ENCODE results near the gene ADAD2.
A peak's percentile ranks its signal among the peaks of the same experiment; 100 is the strongest.
"Not testable (repeated sequence)": the region's sequence is repeated elsewhere in the genome, so short reads cannot be mapped to it uniquely, and the experiment has no call there.

ADAD2 gene

DNA sequence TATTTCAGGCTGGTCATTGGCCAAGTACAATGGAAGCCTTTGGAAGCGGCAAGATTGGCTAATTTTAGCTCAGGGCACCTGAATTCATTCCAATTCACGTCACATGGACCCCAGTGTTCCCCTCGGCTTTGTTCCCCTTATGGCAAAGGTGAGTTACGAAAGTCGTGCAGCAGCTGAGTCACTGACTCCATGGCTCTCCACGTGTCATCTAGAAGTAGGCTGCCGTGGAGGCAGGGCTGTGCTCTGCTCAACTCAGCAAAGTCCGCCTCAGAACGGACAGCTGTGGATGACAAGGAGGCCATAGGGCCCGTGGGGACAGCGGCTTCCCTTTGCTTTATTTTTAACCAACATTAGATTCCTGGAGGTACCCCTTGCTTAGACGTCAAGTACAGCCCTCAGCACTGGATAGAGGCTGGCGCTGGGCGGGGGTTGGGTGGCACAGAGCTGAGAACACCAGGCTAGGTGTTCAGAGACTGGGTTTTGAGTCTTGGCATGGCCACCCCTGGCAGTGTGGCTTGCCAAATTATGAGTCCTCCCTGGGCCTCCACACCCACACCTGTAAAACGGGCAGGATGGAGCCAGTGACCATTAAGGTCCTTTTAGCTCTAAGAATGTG lies 23.6 kb downstream of the ADAD2 start:
- FAIRE-seq = no peak
- TF ChIP-seq POLR2A (IDR thresholded peaks at IDR 0.05; ENCODE audit: low read depth, low read length) = no peak
- DNase-seq (ENCODE audit: insufficient read length, low spot score) = no peak

DNA sequence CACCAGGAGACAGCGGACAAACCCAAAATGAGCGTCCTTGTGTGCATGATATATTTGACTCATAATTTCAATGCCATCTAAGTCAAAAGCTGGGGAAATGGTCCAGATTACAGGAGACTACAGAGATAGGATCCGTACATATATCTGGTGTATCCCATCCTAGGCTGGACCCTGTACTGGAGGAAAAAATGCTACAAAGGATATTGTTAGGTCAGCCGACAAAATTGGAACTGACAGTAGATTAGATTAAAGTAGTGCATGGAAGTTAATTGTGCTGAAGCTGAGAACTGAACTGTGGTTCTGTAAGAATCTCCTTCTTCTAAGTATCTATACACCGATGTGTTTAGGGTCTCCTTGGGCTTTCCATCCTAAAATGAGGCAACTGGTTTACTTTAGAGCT lies 24.6 kb downstream of the ADAD2 start:
- no peak for FAIRE-seq
- TF ChIP-seq POLR2A (IDR thresholded peaks at IDR 0.05; ENCODE audit: low read depth, low read length) = no peak
- no peak for DNase-seq (ENCODE audit: insufficient read length, low spot score)

DNA sequence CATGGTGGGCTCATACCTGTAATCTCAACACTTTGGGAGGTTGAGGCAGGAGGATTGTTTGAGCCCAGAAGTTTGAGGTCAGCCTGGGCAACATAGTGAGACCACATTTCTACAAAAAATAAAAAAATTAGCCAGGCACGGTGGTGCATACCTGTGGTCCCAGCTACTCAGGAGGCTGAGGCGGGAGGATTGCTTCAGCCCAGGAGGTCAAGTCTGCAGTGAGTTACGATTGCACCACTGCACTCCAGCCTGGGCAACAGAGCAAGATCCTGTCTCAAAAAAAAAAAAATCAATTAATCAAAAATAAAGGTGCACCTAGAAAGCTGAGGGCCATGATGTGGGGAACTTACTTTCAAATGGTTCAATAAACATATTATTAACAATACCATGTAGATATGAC lies 25.2 kb downstream of the ADAD2 start:
- not testable (repeated sequence) for DNase-seq (ENCODE audit: insufficient read length, low spot score); FAIRE-seq

DNA sequence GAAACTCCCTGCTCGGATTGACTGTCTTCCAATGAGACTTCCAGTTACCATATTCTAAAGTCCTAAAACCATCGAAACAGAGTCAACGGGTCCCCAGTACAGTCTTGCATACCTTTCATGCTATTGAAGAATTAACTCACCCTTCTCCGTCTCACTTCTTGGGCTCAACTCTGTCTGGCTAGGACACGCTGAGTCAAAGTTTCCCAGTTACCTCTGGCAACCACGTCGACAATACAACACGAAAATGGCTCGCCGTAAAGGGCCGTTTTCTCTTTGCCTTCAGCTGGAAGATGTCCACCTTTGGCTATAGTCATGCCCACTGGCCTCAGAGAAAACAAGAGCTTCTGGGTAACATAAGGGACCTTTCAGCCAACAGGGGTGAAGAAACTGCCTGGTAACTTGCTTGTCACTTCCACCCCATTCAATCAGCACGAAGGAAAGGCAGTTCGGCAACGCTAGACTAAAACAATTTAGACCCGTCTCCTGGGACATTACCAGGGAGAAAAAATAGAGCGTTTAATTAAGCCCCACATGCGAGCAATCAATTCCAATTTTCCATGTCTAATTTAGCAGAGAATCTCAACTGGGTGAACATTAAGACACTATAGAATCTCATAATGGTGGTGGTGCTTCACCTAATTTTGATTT lies 27.3 kb downstream of the ADAD2 start:
- no peak for DNase-seq (ENCODE audit: insufficient read length, low spot score)
- FAIRE-seq = no peak
- TF ChIP-seq POLR2A (IDR thresholded peaks at IDR 0.05; ENCODE audit: low read depth, low read length) = no peak

- TF ChIP-seq POLR2A (IDR thresholded peaks at IDR 0.05; ENCODE audit: low read depth, low read length) = no peak
- FAIRE-seq (no peak), DNase-seq (ENCODE audit: insufficient read length, low spot score) (no peak)
Measured at GRCh38 chr16:84218956-84219355, 28.0 kb downstream of the ADAD2 start.

GRCh38 chr16:84220851-84221250 lies 29.9 kb downstream of the ADAD2 start:
- FAIRE-seq (no peak), DNase-seq (ENCODE audit: insufficient read length, low spot score) (peak; percentile 42)
- no peak for TF ChIP-seq POLR2A (IDR thresholded peaks at IDR 0.05; ENCODE audit: low read depth, low read length)

GRCh38 chr16:84223456-84223855 lies 32.5 kb downstream of the ADAD2 start:
- no peak for FAIRE-seq
- TF ChIP-seq POLR2A (IDR thresholded peaks at IDR 0.05; ENCODE audit: low read depth, low read length) = no peak
- no peak for DNase-seq (ENCODE audit: insufficient read length, low spot score)

DNA sequence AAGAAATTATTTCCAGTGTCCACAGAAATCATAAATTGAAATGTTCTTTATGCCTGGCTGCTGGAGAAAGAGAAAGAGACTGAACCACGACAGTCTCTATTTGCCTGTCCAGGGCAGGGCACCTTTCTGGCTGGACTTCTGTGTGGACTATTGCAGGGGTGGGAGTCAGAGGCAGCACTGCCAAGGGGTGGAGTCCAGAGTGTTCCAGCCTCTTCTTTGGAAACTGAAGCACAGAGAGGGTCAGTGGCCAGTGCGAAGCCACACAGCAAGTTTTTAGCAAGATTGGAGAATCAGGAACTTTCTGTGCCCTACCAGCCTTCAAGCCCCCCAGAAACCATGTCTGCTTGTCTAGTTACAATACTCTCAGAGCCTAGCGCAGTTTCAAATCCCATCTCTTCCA lies 33.6 kb downstream of the ADAD2 start:
- FAIRE-seq (no peak), DNase-seq (ENCODE audit: insufficient read length, low spot score) (no peak)
- TF ChIP-seq POLR2A (IDR thresholded peaks at IDR 0.05; ENCODE audit: low read depth, low read length) = no peak

DNA sequence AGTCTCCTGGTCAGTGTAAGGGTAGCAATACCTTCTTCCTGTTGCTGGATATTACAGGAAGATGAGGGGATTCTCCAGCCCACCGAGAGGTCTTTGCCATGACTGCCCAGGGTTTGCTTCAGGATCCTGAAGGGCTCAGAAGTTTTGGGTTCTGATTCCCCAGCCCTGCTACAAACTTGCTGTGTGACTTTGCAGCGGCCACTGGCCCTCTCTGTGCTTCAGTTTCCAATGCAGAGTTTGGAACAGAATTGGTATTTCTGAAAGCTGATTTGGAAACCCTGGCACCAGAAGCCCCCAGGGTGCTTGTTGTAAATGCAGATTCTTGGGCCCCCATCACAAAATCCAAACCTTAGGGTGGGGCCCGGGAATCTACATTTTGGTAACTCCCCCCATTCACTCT lies 34.2 kb downstream of the ADAD2 start:
- FAIRE-seq (no peak), DNase-seq (ENCODE audit: insufficient read length, low spot score) (no peak)
- no peak for TF ChIP-seq POLR2A (IDR thresholded peaks at IDR 0.05; ENCODE audit: low read depth, low read length)

DNA sequence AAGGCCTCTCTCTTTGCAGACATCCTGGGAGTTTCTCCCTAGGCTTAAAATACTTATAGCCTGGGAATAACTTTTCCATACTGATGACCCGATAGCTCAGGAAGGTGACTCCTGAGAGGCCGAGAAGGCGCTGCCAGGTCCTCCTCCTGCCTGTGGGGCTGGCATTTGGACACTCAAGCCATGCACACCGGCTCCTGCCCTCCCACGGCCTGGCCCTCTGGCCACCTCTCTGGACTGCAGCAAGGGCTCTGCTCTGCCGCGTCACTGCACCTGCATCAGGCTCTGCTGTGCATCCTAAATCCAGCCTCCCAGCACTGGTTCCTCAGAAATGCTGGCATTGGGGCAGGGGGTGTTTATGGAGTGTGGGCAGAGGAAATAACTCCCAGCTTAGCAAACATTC lies 34.6 kb downstream of the ADAD2 start:
- DNase-seq (ENCODE audit: insufficient read length, low spot score) (no peak), FAIRE-seq (no peak)
- no peak for TF ChIP-seq POLR2A (IDR thresholded peaks at IDR 0.05; ENCODE audit: low read depth, low read length)

GRCh38 chr16:84226026-84226425 lies 35.1 kb downstream of the ADAD2 start:
- DNase-seq (ENCODE audit: insufficient read length, low spot score) = no peak
- TF ChIP-seq POLR2A (IDR thresholded peaks at IDR 0.05; ENCODE audit: low read depth, low read length) = no peak
- no peak for FAIRE-seq

GRCh38 chr16:84227548-84227947 lies 36.6 kb downstream of the ADAD2 start:
- TF ChIP-seq POLR2A (IDR thresholded peaks at IDR 0.05; ENCODE audit: low read depth, low read length) = no peak
- FAIRE-seq (no peak), DNase-seq (ENCODE audit: insufficient read length, low spot score) (no peak)

GRCh38 chr16:84228256-84228838 lies 37.4 kb downstream of the ADAD2 start:
- peak; percentile 98 for DNase-seq (ENCODE audit: insufficient read length, low spot score)
- peak; percentile 32; the same call in 1 of the 2 replicates for TF ChIP-seq POLR2A (IDR thresholded peaks at IDR 0.05; ENCODE audit: low read depth, low read length)
- FAIRE-seq = no peak

DNA sequence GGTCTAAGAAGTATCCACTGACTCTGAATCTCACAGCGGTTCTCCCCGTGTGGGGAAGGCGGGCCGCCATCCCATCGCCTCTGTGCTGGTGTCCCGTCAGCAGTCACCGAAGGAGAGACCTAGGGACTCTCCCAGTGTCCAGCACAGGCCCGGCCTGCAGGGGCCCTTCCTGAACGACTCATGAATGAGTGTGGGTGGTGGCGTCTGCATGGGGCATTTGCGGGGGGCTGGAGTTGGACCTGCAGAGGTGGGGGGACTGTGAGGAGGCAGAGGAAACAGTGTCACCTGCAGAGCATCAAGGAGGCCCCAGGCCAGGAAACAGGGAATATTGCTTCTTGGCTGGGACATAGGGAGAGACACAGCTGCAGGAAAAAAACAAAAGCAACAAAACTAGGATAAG lies 38.5 kb downstream of the ADAD2 start:
- FAIRE-seq = no peak
- no peak for TF ChIP-seq POLR2A (IDR thresholded peaks at IDR 0.05; ENCODE audit: low read depth, low read length)

GRCh38 chr16:84232060-84232459 lies 41.1 kb downstream of the ADAD2 start:
- DNase-seq (ENCODE audit: insufficient read length, low spot score) (no peak), FAIRE-seq (no peak)
- no peak for TF ChIP-seq POLR2A (IDR thresholded peaks at IDR 0.05; ENCODE audit: low read depth, low read length)

More for the DNA sequence above, 38.5 kb downstream of the ADAD2 start:
- DNase-seq (ENCODE audit: insufficient read length, low spot score) = no peak

Data from H54 (cell line).